Adipose tissue (tissue), 3 donors: Measurements from ENCODE around the gene CACNA2D3. TPM values are rescaled to one million over a fixed set of nuclear protein-coding genes. Genes with fewer than 3 reads are reported as not detected.

Experiments
- H3K27ac ChIP-seq: one replicate; pipeline ENCODE4 v1.5.1; 2013; ENCODE audit warnings: low read depth, low read length
- WGBS, 3 donors: extraction: QIAGEN DNeasy Blood & Tissue Kit; methylation state at CpG; one replicate each; pipeline ENCODE4 v1.1.7; 2013; 5-methylcytosine and 5-hydroxymethylcytosine counted together
- polyA plus RNA-seq, 3 donors: library from polyadenylated mRNA; stranded (reverse); fragments of 200-250 nt; gene quantifications; one replicate each; pipeline ENCODE4 v1.2.3, GENCODE V29; 2013
- donor health status: healthy with polysubstance abuse.
- donor health status: Bipolar disorder and iron deficiency.
- donor health status: healthy.

The CACNA2D3 gene
- polyA plus RNA-seq, 3 donors = 0.08 to 3.0 (median 0.30) TPM

DNA sequence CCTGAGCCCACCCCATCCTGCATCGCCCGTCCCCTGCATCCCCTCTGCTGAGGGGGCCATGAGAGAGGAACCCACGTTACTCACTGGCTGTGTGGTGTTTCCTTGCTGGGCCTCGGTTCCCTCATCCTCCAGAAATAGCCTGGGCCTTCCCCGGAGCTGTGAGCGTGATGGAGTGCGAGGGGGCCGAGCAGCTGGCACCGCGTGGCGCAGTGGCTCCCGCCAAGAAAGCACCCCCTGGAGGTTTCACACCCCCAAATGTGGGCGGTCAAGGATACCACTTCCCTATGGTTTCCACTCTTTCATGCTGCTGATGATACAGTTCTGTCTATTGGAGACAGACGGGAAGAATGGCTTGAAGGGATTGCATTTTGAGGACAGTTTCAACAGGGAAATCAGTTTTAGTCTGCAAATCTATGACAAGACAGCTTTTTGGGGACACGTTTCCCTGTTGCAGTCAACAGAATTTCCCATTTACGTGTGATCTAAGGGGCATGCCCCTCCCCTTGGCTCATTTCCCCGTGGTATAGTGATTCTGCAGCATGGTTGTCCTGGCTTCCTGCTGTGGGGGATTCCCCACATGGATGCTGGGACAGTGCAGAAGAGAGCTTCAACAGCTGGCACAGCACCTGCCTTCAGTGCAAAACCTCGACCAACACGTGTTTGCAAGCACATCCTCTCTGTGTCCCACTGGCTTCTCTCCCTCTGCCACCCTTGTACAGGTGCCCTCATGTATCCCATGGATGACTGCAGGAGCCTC is 428.0 kb downstream of the CACNA2D3 start:
- WGBS, 3 donors = 71 to 76% (median 73%) methylated on average over 19 of the region's 19 CpGs
- H3K27ac ChIP-seq = no peak overlapping the region

DNA sequence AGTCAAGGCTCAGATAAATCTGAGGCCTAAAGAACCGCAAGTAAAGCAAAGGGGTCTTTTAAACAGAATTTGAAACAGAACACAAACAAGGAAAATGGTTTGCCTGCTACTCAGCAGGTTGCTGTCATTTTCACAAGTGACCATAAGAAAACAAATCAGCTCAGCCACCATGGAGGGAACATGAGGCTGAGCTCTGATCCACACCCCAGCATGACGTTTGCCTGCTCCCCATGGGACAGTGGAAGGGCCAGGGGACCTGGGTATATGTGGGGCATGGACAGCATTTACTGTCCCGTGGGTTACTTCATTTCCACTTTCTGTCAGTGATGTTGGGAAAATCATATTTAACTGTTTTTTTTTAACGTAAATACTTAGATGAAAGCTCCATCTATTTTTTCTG is 434.3 kb downstream of the CACNA2D3 start:
- 30 to 65% (median 61%) methylated on average over 4 of the region's 4 CpGs for WGBS, 3 donors
- no peak overlapping the region for H3K27ac ChIP-seq

DNA sequence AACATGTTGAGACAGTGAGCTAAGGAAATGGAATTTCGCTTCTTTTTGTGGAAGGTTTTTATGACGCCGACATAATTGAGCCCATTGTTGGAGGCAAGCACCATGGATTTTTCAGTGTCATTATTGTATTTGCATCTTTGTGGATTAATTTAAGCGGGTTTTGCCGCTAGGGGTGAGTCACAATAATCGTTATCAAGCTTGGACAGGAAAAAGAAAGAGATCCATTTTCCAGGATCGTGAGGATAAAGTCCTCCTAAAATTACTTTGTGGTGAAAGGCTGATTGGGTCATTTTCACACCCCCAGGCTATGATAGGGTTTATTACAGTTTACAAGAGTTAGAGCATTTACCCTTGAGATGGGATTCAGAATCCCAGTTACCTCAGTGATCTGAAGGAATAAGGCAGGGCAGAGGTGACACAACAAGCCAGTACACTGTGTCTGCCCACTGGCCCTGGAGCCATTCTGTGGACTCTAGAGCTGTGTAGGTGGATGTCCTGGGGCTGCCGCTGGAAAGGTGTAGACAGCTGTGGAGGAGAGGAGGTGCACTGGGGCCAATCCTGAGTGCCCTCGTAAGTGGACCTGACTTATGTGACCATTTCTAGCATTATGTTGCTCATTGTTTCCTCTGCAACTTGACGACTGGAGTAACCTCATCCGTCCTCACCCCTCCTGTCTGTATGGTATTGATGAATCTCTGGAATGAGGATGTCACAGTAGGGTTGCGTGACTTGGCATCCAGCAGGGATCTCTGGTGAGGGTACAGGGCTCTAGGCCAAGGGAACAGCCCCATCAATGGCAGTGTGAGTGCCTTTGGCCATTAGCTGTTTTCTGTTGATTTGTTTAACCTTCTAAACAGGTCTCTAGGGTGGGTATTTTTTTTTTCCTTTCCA is 435.4 kb downstream of the CACNA2D3 start:
- no peak overlapping the region for H3K27ac ChIP-seq
- WGBS, 3 donors = 72 to 83% (median 81%) methylated on average over 12 of the region's 12 CpGs

DNA sequence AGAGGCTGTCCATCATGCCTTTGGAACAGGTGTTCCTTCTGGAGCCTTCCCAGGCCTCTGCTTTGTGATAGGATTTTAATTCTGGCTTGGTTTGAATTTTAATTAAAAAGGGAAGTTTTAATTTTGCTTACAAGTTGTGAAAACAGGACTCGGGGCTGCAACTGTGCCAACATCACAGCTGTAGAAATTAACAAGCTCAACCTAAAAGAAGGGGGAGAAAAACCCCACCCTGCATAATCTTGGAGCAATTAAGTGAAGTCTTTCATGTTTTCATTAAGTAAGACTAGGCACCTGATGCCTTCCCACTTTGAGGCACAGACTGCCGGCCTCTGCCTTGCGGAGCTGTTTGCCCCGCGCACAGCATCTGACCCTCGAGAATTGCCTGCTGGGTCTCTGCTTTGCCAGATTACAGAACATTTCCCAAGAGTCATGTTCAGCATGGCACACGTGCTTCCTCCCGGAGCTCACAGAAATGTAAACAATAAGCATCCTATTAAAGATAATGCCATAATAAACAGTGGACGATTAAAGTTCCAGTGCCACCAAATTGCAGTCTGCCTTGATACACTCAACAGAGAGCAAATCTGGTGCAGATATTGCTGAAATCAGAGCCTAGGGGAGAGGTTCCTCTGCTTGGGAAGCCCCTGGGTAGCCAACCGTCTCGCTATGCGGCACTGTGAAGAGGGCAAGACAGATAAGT is 441.3 kb downstream of the CACNA2D3 start:
- no peak overlapping the region for H3K27ac ChIP-seq
- WGBS, 3 donors = 65 to 87% (median 81%) methylated on average over 12 of the region's 12 CpGs

DNA sequence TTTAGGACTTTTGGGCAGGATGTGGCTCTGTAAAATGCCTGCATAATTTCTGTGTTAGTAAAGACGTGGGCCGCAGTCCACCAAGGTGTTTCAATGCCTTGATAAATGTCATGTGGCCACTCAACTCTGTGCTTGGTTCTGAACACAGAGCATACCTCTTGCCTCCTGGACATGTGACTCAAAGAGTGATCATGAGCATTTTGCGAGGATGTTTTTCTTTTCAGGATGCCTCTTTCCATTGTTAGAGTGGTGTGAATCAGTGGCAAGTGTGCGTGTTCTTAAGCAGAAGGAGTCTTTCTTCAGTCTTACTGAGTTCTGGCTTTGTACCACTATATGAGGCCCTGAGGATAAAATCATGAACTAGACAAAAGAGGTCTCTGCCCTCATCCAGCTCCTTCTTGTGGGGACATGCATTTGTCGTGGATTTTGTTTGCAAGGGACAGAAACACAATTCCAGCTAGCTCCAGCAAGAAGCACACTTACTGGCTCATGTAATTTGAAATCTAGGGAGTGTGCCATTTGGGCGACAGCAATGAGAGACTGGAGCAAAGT is 442.1 kb downstream of the CACNA2D3 start:
- WGBS, 3 donors = 73 to 88% (median 88%) methylated on average over 6 of the region's 6 CpGs
- no peak overlapping the region for H3K27ac ChIP-seq

DNA sequence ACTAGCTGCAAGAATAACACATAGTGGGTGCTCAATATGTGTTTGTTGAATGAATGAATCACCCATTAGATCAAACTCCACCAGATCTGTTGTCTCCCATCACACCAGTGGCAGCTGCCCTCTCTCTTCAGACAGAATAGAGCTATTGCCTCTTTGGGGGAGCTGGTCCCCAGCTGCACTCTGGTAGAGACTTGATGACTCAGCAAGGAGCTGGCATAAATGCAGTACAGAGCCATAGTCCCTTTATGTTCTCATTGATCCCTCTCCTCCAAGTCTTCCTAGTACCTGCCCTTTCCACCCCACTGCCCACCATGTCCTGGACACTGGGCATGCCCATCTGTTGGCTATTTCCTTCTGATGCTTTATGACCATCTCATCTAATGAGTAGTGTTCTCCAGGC is 443.6 kb downstream of the CACNA2D3 start:
- no peak overlapping the region for H3K27ac ChIP-seq

DNA sequence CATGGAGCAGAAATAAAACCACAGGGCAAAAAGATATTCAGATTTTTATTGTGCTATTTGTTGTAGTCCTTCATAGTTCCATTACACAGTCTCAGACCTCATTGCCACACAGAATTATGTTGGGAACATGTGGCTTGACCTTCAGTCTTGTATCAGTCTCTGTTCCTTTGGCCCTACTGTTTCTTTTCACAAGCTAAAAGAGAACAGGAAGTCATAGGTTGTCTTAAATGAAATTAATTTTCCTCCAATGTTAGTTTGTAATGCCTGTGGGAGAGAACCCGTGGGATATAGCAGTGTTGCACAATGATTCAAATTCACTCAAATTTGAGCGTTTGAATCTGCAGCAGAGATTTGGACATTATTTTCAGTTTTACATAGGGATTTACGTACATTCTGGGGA is 445.6 kb downstream of the CACNA2D3 start:
- H3K27ac ChIP-seq = no peak overlapping the region
- 51 to 55% (median 55%) methylated on average over 3 of the region's 3 CpGs for WGBS, 3 donors

DNA sequence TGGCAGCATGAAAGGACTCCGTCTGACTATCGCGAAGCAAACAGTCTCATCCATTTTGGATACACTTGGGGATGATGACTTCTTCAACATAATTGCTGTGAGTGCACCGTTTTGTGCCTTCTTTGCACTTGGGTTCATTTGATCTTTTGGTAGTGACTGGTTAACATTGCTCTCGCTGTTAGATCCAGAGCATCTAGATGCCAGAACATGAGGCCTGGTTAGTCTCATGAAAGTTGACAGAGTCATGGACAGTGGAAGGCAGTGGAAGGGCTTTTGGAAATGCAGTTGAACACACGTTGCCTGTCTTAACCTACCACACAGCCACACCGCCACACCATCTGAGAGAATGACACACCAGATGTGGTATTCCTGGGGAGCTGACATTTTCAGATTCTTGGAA is 447.7 kb downstream of the CACNA2D3 start:
- 78 to 91% (median 88%) methylated on average over 7 of the region's 7 CpGs for WGBS, 3 donors
- no peak overlapping the region for H3K27ac ChIP-seq

DNA sequence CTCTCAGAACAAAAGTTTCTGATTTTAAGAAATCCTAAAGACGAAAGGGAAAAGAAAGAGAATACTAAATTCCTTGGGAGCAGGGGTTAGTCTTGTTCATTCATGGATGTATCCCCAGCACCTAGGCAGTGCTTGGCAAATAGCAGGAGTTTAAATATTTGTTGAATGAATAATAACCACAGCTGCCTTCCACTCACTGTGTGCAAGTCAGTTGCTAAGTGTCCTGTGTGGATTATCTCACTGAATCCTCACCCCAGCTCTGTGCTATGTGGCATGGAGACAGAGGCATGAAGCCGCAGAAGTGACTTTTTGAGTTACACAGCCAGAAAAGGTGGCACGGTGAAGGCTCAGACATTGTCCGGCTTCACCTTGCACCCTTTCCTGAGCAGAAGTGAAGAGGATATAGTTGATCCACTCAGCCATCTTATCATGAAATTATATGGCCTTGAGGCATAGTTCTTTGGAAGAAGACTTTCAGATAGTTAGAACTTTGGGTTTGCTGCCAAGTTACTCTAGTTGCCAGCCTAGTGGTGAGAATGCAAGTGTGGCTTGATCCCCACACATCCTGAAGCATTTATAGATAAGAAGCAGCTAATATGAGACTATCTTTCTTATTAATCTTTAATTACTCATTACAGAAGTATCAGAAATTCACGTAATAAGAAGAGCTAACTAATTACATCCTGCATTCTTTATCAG is 450.0 kb downstream of the CACNA2D3 start:
- WGBS, 3 donors = 82 to 92% (median 91%) methylated on average over 5 of the region's 5 CpGs
- H3K27ac ChIP-seq = no peak overlapping the region

DNA sequence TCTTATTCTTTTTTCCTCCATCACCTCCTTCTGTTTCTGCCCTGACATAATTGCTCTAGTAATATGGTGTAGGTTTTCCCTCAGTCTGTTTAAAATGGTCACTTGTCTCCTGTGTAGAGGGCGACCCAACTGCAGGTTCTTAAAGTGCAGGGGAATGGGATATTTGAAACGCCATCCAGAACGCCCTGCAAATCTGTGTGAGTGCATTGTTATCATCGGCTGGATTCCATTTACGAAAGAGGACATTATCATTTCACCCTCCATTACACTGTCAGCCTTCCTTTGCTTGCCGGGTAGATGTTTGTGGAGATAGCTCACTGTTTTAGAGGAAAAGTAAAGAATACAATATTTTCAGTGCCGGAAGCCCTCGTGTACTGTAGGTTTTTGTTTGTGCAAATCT is 451.5 kb downstream of the CACNA2D3 start:
- no peak overlapping the region for H3K27ac ChIP-seq
- WGBS, 3 donors = 47 to 74% (median 67%) methylated on average over 8 of the region's 8 CpGs

DNA sequence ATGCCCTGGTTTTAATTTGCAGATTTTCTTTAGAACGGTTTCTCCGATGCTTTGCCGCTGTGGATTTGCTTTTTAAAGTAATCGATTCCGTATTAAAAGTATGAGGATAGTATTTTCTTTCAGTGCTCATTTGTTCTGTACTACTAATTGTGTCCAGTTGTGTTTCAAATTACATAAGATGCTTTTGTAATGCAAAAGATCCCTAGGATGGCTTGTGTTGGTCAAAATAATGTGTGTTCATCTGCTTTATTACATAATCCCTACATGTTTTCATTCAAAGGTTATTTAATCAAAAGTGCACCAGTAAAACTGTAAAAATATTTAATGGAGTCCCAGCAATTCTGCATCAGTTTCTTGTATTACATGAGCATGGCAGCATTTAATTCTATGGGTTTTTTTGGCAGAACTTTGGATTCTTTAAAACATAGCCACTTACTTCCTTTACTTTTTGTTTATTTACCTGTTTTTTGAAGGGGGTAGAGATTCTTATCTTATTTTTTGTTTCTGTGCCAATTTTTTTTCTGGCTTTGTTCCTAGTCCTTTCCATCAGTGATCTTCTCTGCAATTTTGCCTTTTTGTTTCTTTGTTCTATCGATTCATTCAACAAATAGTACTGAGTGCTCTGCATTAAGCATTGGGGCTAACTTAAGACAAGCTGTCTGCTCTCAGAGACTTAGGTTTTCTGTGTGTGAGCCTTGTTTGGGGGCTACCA is 452.7 kb downstream of the CACNA2D3 start:
- 88 to 92% (median 89%) methylated on average over 6 of the region's 6 CpGs for WGBS, 3 donors
- H3K27ac ChIP-seq = no peak overlapping the region

DNA sequence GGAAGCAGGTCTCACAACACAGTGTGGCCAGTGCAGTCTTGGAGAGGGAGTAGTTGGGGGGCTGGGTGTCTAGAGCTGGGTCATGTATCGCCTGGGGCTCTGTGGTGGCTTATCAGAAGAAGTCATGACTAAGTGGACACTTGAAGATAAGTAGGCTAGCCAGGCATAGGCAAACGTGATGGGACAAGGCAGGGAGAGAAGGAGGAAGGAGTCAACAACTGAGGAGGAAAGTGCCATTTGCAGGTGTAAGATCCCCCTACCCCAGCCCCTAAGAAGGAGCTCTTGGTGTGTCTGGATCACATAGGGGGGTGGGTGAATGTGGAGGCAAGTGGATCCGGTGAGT is 453.2 kb downstream of the CACNA2D3 start:
- no peak overlapping the region for H3K27ac ChIP-seq
- 40 to 77% (median 63%) methylated on average over 3 of the region's 3 CpGs for WGBS, 3 donors

DNA sequence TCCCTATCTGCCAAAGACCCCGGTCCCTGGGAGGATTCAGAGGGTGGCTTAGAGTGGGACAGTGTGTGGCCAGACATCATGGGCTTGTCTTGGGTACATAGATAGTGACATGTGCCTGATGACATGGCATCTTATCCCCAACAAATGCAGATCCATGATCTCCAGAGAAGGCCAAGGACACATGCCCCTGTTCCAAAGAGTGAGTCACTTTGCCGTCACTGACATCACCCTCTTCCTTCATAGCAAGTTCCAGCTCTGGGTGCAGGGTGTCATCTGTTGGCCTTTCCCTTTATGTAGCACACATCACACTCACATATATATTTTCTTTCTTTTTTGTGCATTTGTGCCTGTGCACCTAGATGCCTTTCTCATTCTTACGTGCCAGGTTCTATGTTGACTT is 455.0 kb downstream of the CACNA2D3 start:
- WGBS, 3 donors = 85 to 93% (median 87%) methylated on average over 3 of the region's 3 CpGs

DNA sequence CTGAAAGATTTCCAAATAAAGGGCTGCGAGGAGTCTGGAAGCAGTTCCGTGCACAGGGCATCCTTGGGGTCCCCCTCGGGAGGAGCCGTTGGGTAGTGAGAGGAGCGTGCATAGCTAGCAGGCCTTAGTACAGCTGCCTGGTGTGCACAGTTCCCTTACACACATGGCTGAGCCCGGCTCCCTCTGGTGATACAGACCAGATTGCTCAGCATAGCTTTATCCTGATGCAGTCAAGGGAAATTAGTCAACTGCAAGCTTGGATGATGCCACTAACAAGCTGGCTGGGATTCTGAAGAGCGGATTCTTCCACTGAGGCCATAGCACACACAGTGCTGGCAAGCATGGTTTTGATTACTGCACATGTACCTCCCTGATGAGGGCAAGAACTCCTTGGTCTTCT is 456.1 kb downstream of the CACNA2D3 start:
- WGBS, 3 donors = 78 to 83% (median 80%) methylated on average over 7 of the region's 7 CpGs
- no peak overlapping the region for H3K27ac ChIP-seq

More for the DNA sequence above, 455.0 kb downstream of the CACNA2D3 start:
- no peak overlapping the region for H3K27ac ChIP-seq

DNA sequence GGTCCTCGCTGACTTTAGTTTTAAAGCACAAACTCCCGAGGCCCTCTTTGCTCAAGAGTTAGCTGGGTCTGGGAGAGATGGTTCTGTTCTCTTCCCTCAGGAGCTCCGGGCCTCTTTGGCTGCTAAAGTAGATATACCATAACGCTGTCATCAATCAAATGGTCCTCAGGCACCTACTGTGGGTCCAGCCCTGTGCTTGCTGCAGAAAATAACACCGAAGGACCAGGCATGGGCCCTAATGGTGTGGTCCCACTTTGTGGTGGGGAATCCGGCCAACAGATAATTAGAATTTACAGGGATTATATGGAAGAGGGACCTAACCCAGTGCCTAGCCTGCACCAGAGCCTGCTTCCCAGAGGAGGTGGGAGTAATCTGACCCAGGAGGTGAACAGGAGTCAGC is 458.1 kb downstream of the CACNA2D3 start:
- no peak overlapping the region for H3K27ac ChIP-seq
- WGBS, 3 donors = 77 to 86% (median 85%) methylated on average over 6 of the region's 6 CpGs

DNA sequence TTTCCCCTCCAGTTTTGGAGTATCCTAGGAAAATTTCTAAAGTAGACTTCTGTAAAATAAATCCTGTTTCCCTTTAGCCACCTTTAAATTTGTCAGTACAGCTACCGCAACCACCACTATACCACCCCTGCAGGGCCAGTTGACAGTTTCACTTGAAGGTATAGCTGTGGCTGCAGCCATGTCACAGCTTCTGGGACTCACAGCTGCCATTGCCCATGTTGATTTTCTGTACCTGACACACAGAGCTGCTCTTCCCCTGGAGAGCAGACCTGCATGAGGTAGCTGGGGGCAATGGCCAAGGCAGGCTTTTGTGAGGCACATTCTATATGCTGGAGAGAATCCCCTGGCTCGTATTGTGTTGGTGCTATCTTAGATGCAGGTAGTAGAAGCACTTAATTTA is 460.1 kb downstream of the CACNA2D3 start:
- no peak overlapping the region for H3K27ac ChIP-seq
- WGBS, 3 donors = 68 to 81% (median 80%) methylated on average over 2 of the region's 2 CpGs

DNA sequence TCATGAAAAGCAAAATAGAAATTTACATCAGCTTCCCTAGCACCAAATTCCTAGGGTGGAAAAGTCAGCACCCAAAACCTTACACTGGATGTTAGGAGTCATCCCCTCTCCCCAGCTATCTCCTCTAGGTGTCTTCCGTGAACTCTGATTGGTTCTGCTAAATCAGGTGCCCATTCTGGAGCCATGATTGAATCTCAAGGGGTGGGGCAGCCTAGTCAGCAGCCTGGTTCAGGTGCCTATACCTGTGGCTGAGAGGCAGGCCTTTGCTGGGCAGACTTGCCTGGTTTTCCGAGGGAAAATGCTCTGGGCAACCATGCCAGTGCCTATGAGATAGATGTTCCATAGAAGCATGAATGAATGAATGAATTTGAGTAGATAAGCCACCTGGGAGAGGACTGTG is 468.8 kb downstream of the CACNA2D3 start:
- H3K27ac ChIP-seq = no peak overlapping the region
- 79 to 96% (median 92%) methylated on average over 2 of the region's 2 CpGs for WGBS, 3 donors

DNA sequence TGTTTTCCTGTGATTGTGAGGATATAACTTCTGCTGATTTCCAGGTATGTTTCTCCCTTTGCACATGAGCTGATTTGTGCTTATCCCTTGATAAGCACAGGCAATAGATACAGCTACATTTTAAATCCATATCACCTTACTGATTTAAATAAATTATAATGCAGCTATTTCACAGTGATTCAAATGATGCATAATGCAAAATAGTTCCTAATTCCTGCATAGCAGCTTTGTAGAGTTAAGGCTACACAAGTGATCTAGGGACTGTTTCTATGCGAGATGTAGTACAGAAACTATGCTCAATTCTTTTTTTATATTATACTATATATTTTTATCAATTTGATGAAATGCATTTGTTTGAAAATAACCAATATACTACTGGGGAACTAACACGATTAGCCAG is 471.3 kb downstream of the CACNA2D3 start:
- WGBS, 3 donors = 49 to 86% (median 83%) methylated on average over 2 of the region's 2 CpGs

More for the DNA sequence above, 471.3 kb downstream of the CACNA2D3 start:
- H3K27ac ChIP-seq = no peak overlapping the region
